ENCODE results near the gene DAZ3.
"Not testable (repeated sequence)": the region's sequence is repeated elsewhere in the genome, so short reads cannot be mapped to it uniquely, and the experiment has no call there.

DAZ3 gene

GRCh38 chrY:24813293-24813692 lies at the start of gene DAZ3:
TSS of gene DAZ3 (minus strand) at chrY:24813393. CDS start at chrY:24813185, 208 bp downstream.
- not testable (repeated sequence) for DNase-seq (ENCODE audit: low read depth)

- DNase-seq (ENCODE audit: low read depth): not testable (repeated sequence)
Observed at GRCh38 chrY:24833619-24834018, 20.4 kb upstream of the DAZ3 start, which contains the start of gene DAZ4. TSS of gene DAZ4 (plus strand) at chrY:24833919. CDS start at chrY:24834127, 208 bp downstream.

GRCh38 chrY:24825069-24825468 lies 11.9 kb upstream of the DAZ3 start:
- not testable (repeated sequence) for DNase-seq (ENCODE audit: low read depth)

GRCh38 chrY:24824184-24824879 lies 11.1 kb upstream of the DAZ3 start:
- DNase-seq (ENCODE audit: low read depth): not testable (repeated sequence)

- not testable (repeated sequence) for DNase-seq (ENCODE audit: low read depth)
Observed at GRCh38 chrY:24821836-24822235, 8.6 kb upstream of the DAZ3 start.
